Astrocyte of the spinal cord (primary cell): ENCODE data around the gene PDCD2.
"Not testable (repeated sequence)": the region's sequence is repeated elsewhere in the genome, so short reads cannot be mapped to it uniquely, and the experiment has no call there.

Experiments used
- DNase-seq: peaks from one replicate; pipeline ENCODE4 v3.0.0; 2011; ENCODE audit warnings: low read depth, low spot score
- H3K4me3 ChIP-seq: 2 replicates; pipeline ENCODE4 v1.5.1; 2011; ENCODE audit warnings: low read depth, mild to moderate bottlenecking, low read length, moderate library complexity
- CTCF ChIP-seq: IDR thresholded peaks from 2 replicates; pipeline ENCODE4 v1.5.1; 2012; ENCODE audit warnings: low read depth, mild to moderate bottlenecking, low read length, inconsistent platforms
- in situ Hi-C: cut with HindIII; loops from 2 replicates; pipeline ENCODE4 v1.10.0; 2017; ENCODE audit warnings: low sequenced_read_pairs

PDCD2 gene

GRCh38 chr6:170532867-170533488 is 51.5 kb downstream of the PDCD2 start:
- TF ChIP-seq CTCF, result no peak
- in situ Hi-C loops, result no loop called here
- peak; percentile 7 for DNase-seq
- H3K4me3 ChIP-seq, result no peak overlapping the region

GRCh38 chr6:170529839-170530469 is 54.5 kb downstream of the PDCD2 start:
- no peak overlapping the region for H3K4me3 ChIP-seq
- peak; percentile 80 for DNase-seq
- in situ Hi-C loops, result no loop called here
- peak; percentile 91 for TF ChIP-seq CTCF

- H3K4me3 ChIP-seq, in situ Hi-C loops, DNase-seq: not testable (repeated sequence)
Measured at GRCh38 chr6:170527995-170528394, 56.4 kb downstream of the PDCD2 start.

GRCh38 chr6:170525795-170526194 is 58.6 kb downstream of the PDCD2 start:
- no peak for TF ChIP-seq CTCF
- in situ Hi-C loops, result no loop called here
- DNase-seq, result no peak
- no peak overlapping the region for H3K4me3 ChIP-seq
